Stimulated activated CD8-positive, alpha-beta memory T cell treated with anti-CD3 and anti-CD28 coated beads, Interleukin-12 subunit alpha, Interleukin-12 subunit beta, amount 100 ng/mL, for 4 hours (primary cell): Measurements from ENCODE around the gene LUC7L.
"Not testable (repeated sequence)": the region's sequence is repeated elsewhere in the genome, so short reads cannot be mapped to it uniquely, and the experiment has no call there.

Experiments
- DNase-seq: peaks from one replicate; pipeline ENCODE4 v3.0.0-alpha.2; 2020; ENCODE audit warnings: low read depth

Gene LUC7L

GRCh38 chr16:165539-166374 lies 63.5 kb downstream of the LUC7L start, which contains the start of gene HBM:
TSS of gene HBM (plus strand) at chr16:165978. CDS start at chr16:165998, 20 bp downstream.
- DNase-seq: no peak

GRCh38 chr16:164827-165538 lies 64.3 kb downstream of the LUC7L start:
- DNase-seq: no peak

GRCh38 chr16:164134-164823 lies 65.0 kb downstream of the LUC7L start:
- not testable (repeated sequence) for DNase-seq

- not testable (repeated sequence) for DNase-seq
These were observed 65.6 kb downstream of the LUC7L start for GRCh38 chr16:163696-164095.

- DNase-seq: not testable (repeated sequence)
These were observed 66.1 kb downstream of the LUC7L start for GRCh38 chr16:163139-163538.

GRCh38 chr16:162271-162991 lies 66.8 kb downstream of the LUC7L start:
- DNase-seq: no peak

- DNase-seq: no peak
These were observed 68.5 kb downstream of the LUC7L start for GRCh38 chr16:160691-161190.

GRCh38 chr16:160242-160641 lies 69.0 kb downstream of the LUC7L start:
- DNase-seq: not testable (repeated sequence)

GRCh38 chr16:159136-159849 lies 70.0 kb downstream of the LUC7L start:
- DNase-seq: no peak

GRCh38 chr16:155031-155398 lies 74.2 kb downstream of the LUC7L start:
- DNase-seq: no peak

GRCh38 chr16:154217-155030 lies 74.8 kb downstream of the LUC7L start:
- DNase-seq: no peak

GRCh38 chr16:153550-154216 lies 75.6 kb downstream of the LUC7L start:
- not testable (repeated sequence) for DNase-seq

GRCh38 chr16:153129-153521 lies 76.1 kb downstream of the LUC7L start:
- not testable (repeated sequence) for DNase-seq

- DNase-seq: no peak
These were observed 76.8 kb downstream of the LUC7L start, which contains the start of gene HBZ for GRCh38 chr16:152141-153128. TSS of gene HBZ (plus strand) at chr16:152644. CDS start at chr16:152910, 266 bp downstream.

GRCh38 chr16:149024-149660 lies 80.1 kb downstream of the LUC7L start:
- no peak for DNase-seq

GRCh38 chr16:146646-147045 lies 82.6 kb downstream of the LUC7L start:
- DNase-seq: no peak

- DNase-seq: no peak
These were observed 84.4 kb downstream of the LUC7L start for GRCh38 chr16:144797-145252.

GRCh38 chr16:143456-143855 lies 85.8 kb downstream of the LUC7L start:
- no peak for DNase-seq
